Peyer's patch (tissue), 4 donors: Measurements from ENCODE around the gene CFAP53. TPM values are rescaled to one million over a fixed set of nuclear protein-coding genes. Genes with fewer than 3 reads are reported as not detected.

Source experiments
- DNase-seq, 3 donors: peaks; one replicate each; pipeline ENCODE4 v3.0.0-alpha.2; 2017 to 2019
- H3K27ac ChIP-seq, 4 donors: fragments of 200-600 bp; sonication (generic); one replicate each; pipeline ENCODE4 v1.5.1; 2016 to 2019
- H3K27me3 ChIP-seq, 2 donors: fragments of 200-600 bp; sonication (generic); one replicate each; pipeline ENCODE4 v1.5.1; 2019
- H3K36me3 ChIP-seq, 3 donors: fragments of 200-600 bp; sonication (generic); one replicate each; pipeline ENCODE4 v1.5.1; 2016 to 2019
- H3K4me1 ChIP-seq, 4 donors: fragments of 200-600 bp; sonication (generic); one replicate each; pipeline ENCODE4 v1.5.1; 2016 to 2019
- H3K4me3 ChIP-seq, 4 donors: fragments of 200-600 bp; sonication (generic); 1 replicate in 3 of 4; 2 replicates in 1 of 4; pipeline ENCODE4 v1.5.1; 2016 to 2019; ENCODE audit warnings: mild to moderate bottlenecking in 1 of 4
- H3K9me3 ChIP-seq, 4 donors: fragments of 200-600 bp; sonication (generic); one replicate each; pipeline ENCODE4 v1.5.1; 2016 to 2019; ENCODE audit warnings: mild to moderate bottlenecking in 1 of 4
- CTCF ChIP-seq, 6 experiments: fragments of 450-650 bp in 4 of 6; fragments of 200-600 bp in 2 of 6; sonication (generic) in 1 of 6; IDR thresholded peaks; one replicate each; pipeline ENCODE4 v1.5.1; 2017 to 2019; ENCODE audit warnings: antibody characterized with exemption in 6 of 6, mild to moderate bottlenecking in 3 of 6, moderate library complexity in 1 of 6
- POLR2A ChIP-seq, 2 donors: fragments of 450-650 bp; IDR thresholded peaks; one replicate each; pipeline ENCODE4 v1.5.1; 2017; ENCODE audit warnings: antibody characterized with exemption in 2 of 2, mild to moderate bottlenecking in 2 of 2, moderate library complexity in 2 of 2
- total RNA-seq, 4 donors: library from RNA; depleted of rRNA; stranded (reverse); fragments of >200 nt; gene quantifications; one replicate each; pipeline ENCODE4 v1.1.0, GENCODE V29; 2016

Gene CFAP53
- total RNA-seq = under 1 TPM in 1 of 4 donors, not detected in 3; 0.80 TPM

- Histone ChIP-seq H3K27me3 (no peaks in the 10 kb centered on the region), H3K9me3 (no peaks in the 10 kb centered on the region), H3K27ac (peak within 1 kb of the TSS in 1 of 4 donors; percentile 74), H3K36me3 (peaks cover 0 to 16% (median 0%) of the 10 kb centered on the region in 3 donors), H3K4me1 (no peaks in the 10 kb centered on the region), H3K4me3 (peak within 1 kb of the TSS; percentile 44 to 71 (median 56))
- peak; percentile 87 to 96 (median 94) for DNase-seq
- TF ChIP-seq POLR2A (IDR thresholded peaks at IDR 0.05) = no peak
- no peak for TF ChIP-seq CTCF (IDR thresholded peaks at IDR 0.05)
These were observed at the start of gene CFAP53 for GRCh38 chr18:50266248-50266704. CFAP53 (minus strand) TSS chr18:50266495; CDS start chr18:50266404, 91 bp downstream.

GRCh38 chr18:50315100-50315871 lies 49.0 kb upstream of the CFAP53 start:
- Histone ChIP-seq H3K27me3 (no peaks in the 10 kb centered on the region), H3K4me3 (no peak overlapping the region), H3K27ac (no peak overlapping the region), H3K9me3 (no peaks in the 10 kb centered on the region), H3K4me1 (no peaks in the 10 kb centered on the region), H3K36me3 (no peaks in the 10 kb centered on the region)
- TF ChIP-seq POLR2A (IDR thresholded peaks at IDR 0.05) (no peak), CTCF (IDR thresholded peaks at IDR 0.05) (no peak)
- DNase-seq = no peak

GRCh38 chr18:50313873-50314460 lies 47.7 kb upstream of the CFAP53 start:
- no peaks in the 10 kb centered on the region for H3K36me3 ChIP-seq
- no peaks in the 10 kb centered on the region for H3K4me1 ChIP-seq
- H3K4me3 ChIP-seq = no peak overlapping the region
- no peak for DNase-seq
- no peak overlapping the region for H3K27ac ChIP-seq
- no peaks in the 10 kb centered on the region for H3K9me3 ChIP-seq
- TF ChIP-seq POLR2A (IDR thresholded peaks at IDR 0.05) = no peak
- TF ChIP-seq CTCF (IDR thresholded peaks at IDR 0.05) = no peak
- H3K27me3 ChIP-seq = no peaks in the 10 kb centered on the region

- no peaks in the 10 kb centered on the region for H3K27me3 ChIP-seq
- H3K27ac ChIP-seq = no peak overlapping the region
- H3K4me3 ChIP-seq = no peak overlapping the region
- no peaks in the 10 kb centered on the region for H3K4me1 ChIP-seq
- H3K36me3 ChIP-seq = no peaks in the 10 kb centered on the region
- TF ChIP-seq POLR2A (IDR thresholded peaks at IDR 0.05) (no peak), CTCF (IDR thresholded peaks at IDR 0.05) (no peak)
- no peak for DNase-seq
- H3K9me3 ChIP-seq = no peaks in the 10 kb centered on the region
These were observed 46.8 kb upstream of the CFAP53 start for GRCh38 chr18:50313031-50313607.

- no peaks in the 10 kb centered on the region for H3K36me3 ChIP-seq
- no peaks in the 10 kb centered on the region for H3K9me3 ChIP-seq
- TF ChIP-seq POLR2A (IDR thresholded peaks at IDR 0.05) (no peak), CTCF (IDR thresholded peaks at IDR 0.05) (no peak)
These were observed 46.2 kb upstream of the CFAP53 start for GRCh38 chr18:50312296-50313030.

More at GRCh38 chr18:50312296-50313030, 46.2 kb upstream of the CFAP53 start:
- H3K4me3 ChIP-seq = no peak overlapping the region
- no peaks in the 10 kb centered on the region for H3K27me3 ChIP-seq
- H3K27ac ChIP-seq = peak overlapping the region in 1 of 4 donors; percentile 12
- H3K4me1 ChIP-seq = no peaks in the 10 kb centered on the region
- peak in 1 of 3 donors; percentile 36 for DNase-seq
